Erythroblast (primary cell): ENCODE results near the gene GADD45GIP1.

Experiments used
- GATA1 ChIP-seq: IDR thresholded peaks from 2 replicates; pipeline ENCODE4 v1.6.1; 2011; ENCODE audit warnings: low read depth, mild to moderate bottlenecking, control low read depth, low read length, moderate library complexity
- POLR2A ChIP-seq: IDR thresholded peaks from 2 replicates; pipeline ENCODE4 v1.6.1; 2011; ENCODE audit warnings: mild to moderate bottlenecking, low read length

GRCh38 chr19:12918253-12918652 is 38.8 kb downstream of the GADD45GIP1 start:
- no peak for TF ChIP-seq POLR2A
- no peak for TF ChIP-seq GATA1
